ENCODE data around the gene CARD14.

Gene CARD14

GRCh38 chr17:80210348-80211108 is 40.7 kb downstream of the CARD14 start:
- no peak for DNase-seq (ENCODE audit: low read depth)

DNA sequence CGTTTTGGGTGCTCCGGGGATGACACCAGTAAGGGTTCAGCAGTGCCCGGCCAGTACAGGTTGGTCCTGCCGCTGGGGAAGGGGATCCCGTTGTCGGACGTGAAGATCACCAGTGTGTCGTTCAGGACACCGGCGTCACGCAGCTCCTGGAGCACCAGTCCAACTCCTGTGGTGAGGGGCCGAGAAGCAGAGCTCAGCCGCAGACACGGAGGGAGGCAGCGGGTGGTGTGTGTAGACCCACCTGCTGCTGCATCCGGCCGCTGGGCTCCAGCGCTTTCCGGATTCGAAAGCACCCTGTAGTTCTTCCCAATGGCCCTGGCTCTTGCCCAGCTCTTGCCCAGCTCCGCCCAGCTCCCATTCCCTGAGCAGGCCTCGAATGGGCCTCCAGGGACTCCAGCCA is 42.3 kb downstream of the CARD14 start:
- no peak for DNase-seq (ENCODE audit: low read depth)

GRCh38 chr17:80212511-80212910 is 42.7 kb downstream of the CARD14 start:
- DNase-seq (ENCODE audit: low read depth) = no peak

- DNase-seq (ENCODE audit: low read depth) = no peak
Observed at GRCh38 chr17:80212962-80213642, 43.3 kb downstream of the CARD14 start.

DNA sequence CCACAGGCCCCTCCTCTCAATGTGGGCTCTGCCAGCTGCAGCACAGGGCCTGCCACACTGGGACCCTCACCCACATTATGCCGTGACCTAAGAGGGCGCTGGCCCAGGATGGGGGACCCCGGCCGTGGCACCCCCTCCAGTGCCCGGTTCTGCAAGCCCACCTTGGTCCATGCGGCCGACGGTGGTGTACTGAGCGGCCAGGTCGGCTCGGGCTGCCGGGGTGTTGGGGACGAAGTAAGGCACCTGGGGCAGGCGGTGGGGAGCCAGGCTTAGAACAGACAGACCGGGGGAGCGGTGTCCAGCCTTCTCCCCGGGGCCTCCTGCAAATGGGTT is 43.8 kb downstream of the CARD14 start:
- no peak for DNase-seq (ENCODE audit: low read depth)

GRCh38 chr17:80214012-80214877 is 44.4 kb downstream of the CARD14 start:
- no peak for DNase-seq (ENCODE audit: low read depth)

- DNase-seq (ENCODE audit: low read depth) = no peak
Observed at GRCh38 chr17:80214878-80215210, 45.0 kb downstream of the CARD14 start.

DNA sequence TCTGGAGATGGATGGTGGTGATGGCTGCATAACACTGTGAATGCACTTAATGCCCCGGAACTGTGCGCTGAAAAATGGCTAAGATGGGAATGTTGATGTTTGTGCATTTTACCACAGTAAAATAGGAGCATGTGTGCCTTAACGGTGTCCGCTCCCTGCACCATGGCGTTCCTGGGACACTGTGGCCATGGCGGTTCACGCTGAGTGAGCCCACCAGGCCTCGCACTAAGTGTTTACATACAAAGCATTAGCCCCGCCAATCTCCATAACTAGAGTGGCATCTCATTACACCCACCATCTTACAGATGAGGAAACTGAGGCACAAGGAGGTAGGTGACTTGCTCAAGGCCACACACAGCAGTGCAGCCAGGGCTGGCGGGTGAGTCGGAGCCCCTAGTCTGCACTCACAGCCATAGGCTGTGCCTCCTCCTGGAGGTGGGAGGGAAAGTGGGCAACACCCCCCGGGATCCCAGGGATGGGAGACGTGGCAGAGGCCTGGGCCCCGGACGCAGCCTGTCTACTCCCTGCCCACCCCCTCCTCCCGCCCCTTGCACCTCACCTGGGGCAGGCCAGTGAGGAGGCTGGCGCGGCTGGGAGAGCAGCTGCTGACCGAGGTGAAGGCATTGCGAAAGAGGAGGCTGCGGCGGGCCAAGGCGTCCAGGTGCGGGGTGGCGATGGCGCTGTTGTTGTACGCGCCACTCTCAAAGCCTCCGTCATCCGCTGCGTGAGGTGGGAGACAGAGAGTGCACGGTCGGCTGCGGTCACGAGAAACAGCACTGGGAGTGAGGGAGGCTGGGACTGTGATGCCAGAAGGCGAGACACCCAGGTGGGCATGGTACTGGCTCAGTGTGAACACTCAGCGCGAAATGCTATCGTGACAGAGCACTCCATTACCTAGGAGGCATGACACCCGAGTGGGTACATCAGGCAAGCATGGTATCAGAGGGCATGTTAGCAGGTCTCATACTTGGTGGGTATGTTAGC is 46.9 kb downstream of the CARD14 start:
- no peak for DNase-seq (ENCODE audit: low read depth)

GRCh38 chr17:80217703-80218362 is 48.0 kb downstream of the CARD14 start:
- no peak for DNase-seq (ENCODE audit: low read depth)

GRCh38 chr17:80218391-80218790 is 48.6 kb downstream of the CARD14 start:
- DNase-seq (ENCODE audit: low read depth) = no peak

DNA sequence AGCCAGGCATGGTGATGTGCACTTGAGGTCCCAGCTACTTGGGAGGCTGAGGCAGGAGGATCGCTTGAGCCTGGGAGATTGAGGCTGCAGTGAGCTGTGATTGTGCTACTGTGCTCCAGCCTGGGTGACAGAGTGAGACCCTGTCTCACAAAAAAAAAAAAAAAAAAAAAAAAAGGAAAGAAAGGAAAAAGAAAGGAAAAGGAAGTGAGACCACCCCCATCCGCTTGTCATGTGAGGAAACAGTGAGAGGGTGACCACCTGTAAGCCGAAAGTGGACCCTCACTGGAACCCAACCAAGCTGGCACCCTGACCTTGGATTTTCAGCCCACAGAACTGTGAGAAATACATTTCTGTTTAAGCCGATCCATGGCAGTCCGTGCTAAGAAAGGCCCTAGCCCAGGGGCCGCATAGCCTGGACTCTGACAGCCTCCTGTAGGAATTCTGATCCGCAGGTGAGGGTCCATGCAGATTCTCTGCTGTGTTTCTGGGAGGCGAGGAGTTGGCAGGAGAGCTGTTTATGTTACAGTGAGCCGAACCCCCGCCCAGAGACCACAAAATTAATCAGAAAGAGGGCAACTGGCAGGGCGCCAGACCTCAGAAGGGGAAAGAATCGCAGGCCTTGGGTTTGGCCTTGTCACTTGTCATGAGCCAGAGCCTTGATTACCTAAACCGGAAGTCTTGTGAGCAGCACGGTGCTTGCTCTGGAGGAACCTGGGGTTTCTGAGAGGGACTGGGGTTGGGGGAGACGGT is 49.4 kb downstream of the CARD14 start:
- peak; percentile 90 for DNase-seq (ENCODE audit: low read depth)

- DNase-seq (ENCODE audit: low read depth) = no peak
Observed at GRCh38 chr17:80219763-80220053, 49.9 kb downstream of the CARD14 start.

DNA sequence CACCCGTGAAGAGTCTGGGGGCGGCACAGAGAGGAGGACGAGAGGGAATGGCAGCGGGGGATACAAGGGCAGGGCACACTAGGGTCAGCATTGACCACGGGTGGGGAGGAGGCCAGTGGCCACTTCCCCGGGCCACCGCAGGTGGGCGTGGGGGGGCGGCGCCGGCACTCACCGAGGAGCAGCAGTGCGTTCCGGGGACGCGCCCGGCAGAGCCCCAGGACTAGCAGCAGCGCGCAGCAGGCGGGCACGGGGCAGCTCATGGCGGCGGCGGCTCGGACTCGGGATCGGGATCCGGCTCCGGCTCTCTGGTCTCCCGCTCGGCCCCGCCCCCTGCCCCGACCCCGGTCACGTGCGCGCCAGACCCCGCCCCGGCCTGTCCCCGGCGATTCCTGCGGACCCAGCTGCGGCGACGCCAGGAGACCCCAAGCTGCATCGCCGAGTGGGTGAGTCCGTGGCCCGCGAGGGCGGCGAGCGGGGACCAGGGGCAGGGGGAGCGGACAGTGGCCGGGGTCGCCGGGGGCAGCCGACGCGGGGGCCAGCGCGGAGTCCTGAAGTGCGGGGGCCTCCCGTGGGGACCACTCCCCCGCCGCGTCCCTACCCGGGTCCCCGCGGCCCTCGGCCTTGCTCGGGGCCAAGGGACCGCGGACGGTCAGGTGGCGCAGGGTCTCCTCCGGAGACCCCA is 50.4 kb downstream of the CARD14 start, which contains the start of the genes SGSH and SLC26A11:
Gene SGSH (minus strand): TSS at position 280 of the 682 bp plus-strand sequence. CDS start 20 bp downstream, at position 260.
Gene SLC26A11 (plus strand): TSS at position 374 of the 682 bp plus-strand sequence. CDS start 1,134 bp downstream, outside the sequence.
- DNase-seq (ENCODE audit: low read depth) = peak; percentile 71

GRCh38 chr17:80220736-80221215 is 50.9 kb downstream of the CARD14 start:
- DNase-seq (ENCODE audit: low read depth) = peak; percentile 9

- DNase-seq (ENCODE audit: low read depth) = no peak
Observed at GRCh38 chr17:80221351-80222105, 51.7 kb downstream of the CARD14 start.

GRCh38 chr17:80222376-80223141 is 52.7 kb downstream of the CARD14 start:
- no peak for DNase-seq (ENCODE audit: low read depth)

- no peak for DNase-seq (ENCODE audit: low read depth)
Observed at GRCh38 chr17:80223142-80223815, 53.4 kb downstream of the CARD14 start.

Data from activated T-cell treated with anti-CD3 and anti-CD28 coated beads for 48 hours (primary cell).